SU-DHL-6 (cell line): ENCODE data around the gene ARV1.
"Not testable (repeated sequence)": the region's sequence is repeated elsewhere in the genome, so short reads cannot be mapped to it uniquely, and the experiment has no call there.

Experiments
- H2AFZ ChIP-seq: fragments of 200-600 bp; sonication (generic); 2 replicates; pipeline ENCODE4 v1.6.1; 2014; ENCODE audit warnings: low read depth, mild to moderate bottlenecking, moderate library complexity, mixed read lengths, antibody characterized with exemption, low read length; ENCODE audit not compliant: severe bottlenecking
- H3F3A ChIP-seq: fragments of 200-600 bp; shearing (Covaris generic); 2 replicates; pipeline ENCODE4 v1.6.0; 2016; ENCODE audit warnings: antibody characterized with exemption, mild to moderate bottlenecking; ENCODE audit not compliant: insufficient read depth
- H3K27ac ChIP-seq: fragments of 200-600 bp; sonication (generic); 2 replicates; pipeline ENCODE4 v1.5.1; 2016; ENCODE audit warnings: low read depth, mild to moderate bottlenecking, low read length, moderate library complexity, mixed read lengths
- H3K27me3 ChIP-seq: fragments of 200-600 bp; sonication (generic), shearing (Covaris generic); 2 replicates; pipeline ENCODE4 v1.6.0; 2014; ENCODE audit warnings: mild to moderate bottlenecking, low read length
- H3K36me3 ChIP-seq: fragments of 200-600 bp; sonication (generic); 2 replicates; pipeline ENCODE4 v1.6.1; 2014; ENCODE audit warnings: mild to moderate bottlenecking, low read length, mixed read lengths
- H3K4me2 ChIP-seq: fragments of 300-600, 200-600 bp; shearing (Covaris generic), sonication (generic); 2 replicates; pipeline ENCODE4 v1.6.0; 2014; ENCODE audit warnings: low read length, low read depth, mild to moderate bottlenecking; ENCODE audit not compliant: poor library complexity, severe bottlenecking
- H3K4me3 ChIP-seq: fragments of 200-600 bp; sonication (generic); 2 replicates; pipeline ENCODE4 v1.5.1; 2014; ENCODE audit warnings: antibody characterized with exemption, low read length, mild to moderate bottlenecking, mixed read lengths; ENCODE audit not compliant: insufficient read depth, poor library complexity, severe bottlenecking
- H3K79me2 ChIP-seq: fragments of 200-600 bp; sonication (generic); 2 replicates; pipeline ENCODE4 v1.6.1; 2014; ENCODE audit warnings: mild to moderate bottlenecking, low read length, moderate library complexity; ENCODE audit not compliant: insufficient read depth
- H3K9ac ChIP-seq: fragments of 200-600 bp; sonication (generic); 2 replicates; pipeline ENCODE4 v1.7.0; 2014; ENCODE audit warnings: mild to moderate bottlenecking, low read length
- H3K9me2 ChIP-seq: fragments of 200-600 bp; sonication (generic); replicated peaks from 2 replicates; pipeline ENCODE4 v1.6.1; 2014; ENCODE audit warnings: low read length; ENCODE audit not compliant: insufficient read depth
- H3K9me3 ChIP-seq: fragments of 200-600 bp; sonication (generic); 2 replicates; pipeline ENCODE4 v1.6.1; 2014; ENCODE audit warnings: low read length, mixed read lengths; ENCODE audit not compliant: insufficient read depth
- H4K20me1 ChIP-seq: fragments of 200-600 bp; sonication (generic); 2 replicates; pipeline ENCODE4 v1.6.1; 2014; ENCODE audit warnings: low read depth, mild to moderate bottlenecking, antibody characterized with exemption, low read length, moderate library complexity, mixed read lengths
- CTCF ChIP-seq: fragments of 200-600 bp; sonication (generic); IDR thresholded peaks from one replicate; pipeline ENCODE4 v1.5.1; 2017; ENCODE audit warnings: antibody characterized with exemption, mild to moderate bottlenecking, low read length, moderate library complexity; ENCODE audit not compliant: insufficient read depth, poor library complexity, severe bottlenecking
- EZH2phosphoT487 ChIP-seq: fragments of 200-600 bp; sonication (generic), shearing (Covaris generic); conservative IDR thresholded peaks from 2 replicates; pipeline ENCODE4 v1.6.1; 2018; ENCODE audit warnings: mild to moderate bottlenecking, antibody characterized with exemption, low read length, moderate library complexity, mixed read lengths

ARV1 gene

DNA sequence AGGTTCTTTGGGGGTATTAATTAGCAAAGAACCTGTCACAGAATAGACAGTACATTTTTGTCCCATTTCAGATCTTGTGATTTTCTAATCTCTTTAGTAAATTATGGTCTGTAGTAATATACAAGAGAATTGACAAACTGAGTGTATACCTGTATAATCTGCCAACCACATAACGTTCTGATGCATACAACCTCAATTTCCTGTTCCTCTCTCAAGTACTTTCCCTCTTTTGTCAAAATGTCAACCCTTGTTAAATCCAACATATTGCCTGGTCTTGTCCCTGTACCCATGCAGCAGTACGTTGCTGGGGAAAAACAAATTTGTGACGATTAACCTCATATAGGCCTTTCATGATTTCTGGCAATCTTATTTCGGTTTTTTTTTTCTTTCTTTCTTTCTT, 1.1 kb downstream of the ARV1 start:
- peak overlapping the region; percentile 81 for H3K9ac ChIP-seq
- H3K79me2 ChIP-seq = peaks cover 68% of the 10 kb centered on the region
- no peaks in the 10 kb centered on the region for H3K9me2 ChIP-seq
- no peaks in the 10 kb centered on the region for H3K9me3 ChIP-seq
- TF ChIP-seq EZH2phosphoT487 (no peak), CTCF (no peak)
- H3K27ac ChIP-seq = peak overlapping the region; percentile 68
- H3F3A ChIP-seq = no peaks in the 10 kb centered on the region; the same call in 1 of the 2 replicates
- H3K27me3 ChIP-seq = no peaks in the 10 kb centered on the region
- H3K36me3 ChIP-seq = no peaks in the 10 kb centered on the region
- H2AFZ ChIP-seq = no peak overlapping the region
- H3K4me3 ChIP-seq = peak overlapping the region; percentile 94
- H4K20me1 ChIP-seq = 0 out of 2 replicates have a peak, but pooled peaks cover 2% of the 10 kb centered on the region
- H3K4me2 ChIP-seq = peak overlapping the region; percentile 63

DNA sequence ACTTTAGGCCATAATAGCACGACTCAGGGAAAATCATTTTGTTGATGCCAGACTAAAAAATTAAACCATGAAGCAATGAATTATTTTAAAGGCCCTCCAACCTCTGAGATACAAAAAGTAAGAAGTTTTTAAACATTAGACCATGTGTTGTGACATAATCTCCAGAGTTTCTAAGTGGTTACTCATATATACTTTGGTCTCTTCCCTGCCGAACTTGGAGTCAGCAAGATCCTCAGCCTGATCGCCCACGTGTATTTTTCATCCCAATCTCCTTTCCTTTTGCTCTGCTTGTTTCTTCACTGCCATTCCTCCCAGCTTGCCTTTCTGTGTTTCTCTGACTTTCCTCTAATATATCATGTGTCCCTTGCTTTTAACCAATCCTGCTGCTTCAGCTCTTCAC, 3.8 kb downstream of the ARV1 start:
- Histone ChIP-seq H2AFZ (no peak overlapping the region), H3K79me2 (peaks cover 64% of the 10 kb centered on the region), H3K4me3 (no peak overlapping the region), H3K36me3 (no peaks in the 10 kb centered on the region; the same call in 1 of the 2 replicates), H3F3A (no peaks in the 10 kb centered on the region; the same call in 1 of the 2 replicates), H3K27me3 (no peaks in the 10 kb centered on the region), H4K20me1 (no peaks in the 10 kb centered on the region), H3K9ac (no peak overlapping the region), H3K4me2 (no peak overlapping the region), H3K27ac (no peak overlapping the region), H3K9me3 (no peaks in the 10 kb centered on the region), H3K9me2 (no peaks in the 10 kb centered on the region)
- no peak for TF ChIP-seq EZH2phosphoT487
- no peak for TF ChIP-seq CTCF

GRCh38 chr1:230983811-230984210, 4.9 kb downstream of the ARV1 start:
- no peaks in the 10 kb centered on the region for H3K27me3 ChIP-seq

DNA sequence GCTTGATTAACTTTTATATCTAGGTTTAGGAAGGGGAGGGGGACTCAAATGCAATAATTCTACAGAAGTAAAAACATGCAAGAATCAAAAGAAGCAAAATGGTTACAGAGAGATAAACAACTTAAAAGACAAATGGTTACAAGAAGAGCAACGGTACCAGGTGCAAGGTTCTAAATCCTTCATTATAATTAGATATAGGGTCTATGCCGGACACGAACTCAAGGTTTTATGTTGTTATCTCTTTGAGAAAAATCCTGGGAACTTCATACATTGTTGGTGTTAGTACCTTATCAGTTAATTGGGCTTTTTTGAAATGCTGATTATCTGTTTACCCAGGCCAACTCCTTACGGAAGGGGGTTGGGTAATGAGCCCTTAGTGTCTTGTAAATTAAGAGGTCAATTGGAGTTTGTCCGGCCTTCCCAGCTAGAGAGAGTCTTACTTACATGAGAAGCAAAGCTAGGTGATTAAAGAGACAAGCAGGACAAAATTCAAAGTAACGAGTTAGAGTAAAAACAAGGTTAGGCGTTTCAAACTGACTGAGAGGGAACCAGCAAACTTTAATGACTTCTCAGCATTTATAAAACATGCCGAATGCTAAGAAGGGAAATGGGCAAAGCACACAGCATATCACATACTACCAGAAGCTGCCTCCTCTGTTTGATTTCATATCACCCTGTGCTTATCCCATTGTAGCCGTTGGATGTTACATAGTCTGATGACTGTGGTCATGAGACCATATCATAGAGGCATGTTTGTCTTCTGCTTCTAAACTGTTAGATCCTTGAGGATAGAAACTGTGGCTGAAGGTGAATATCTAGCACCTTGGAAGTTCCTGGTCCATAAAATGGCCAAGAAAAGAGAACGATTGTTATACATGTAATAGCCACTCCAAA, 6.0 kb downstream of the ARV1 start:
- H3K4me3 ChIP-seq, H3F3A ChIP-seq, H2AFZ ChIP-seq, H3K9ac ChIP-seq, H4K20me1 ChIP-seq, H3K9me3 ChIP-seq, H3K9me2 ChIP-seq, H3K4me2 ChIP-seq, H3K27me3 ChIP-seq, H3K27ac ChIP-seq: not testable (repeated sequence)
- peaks cover 15% of the 10 kb centered on the region for H3K36me3 ChIP-seq
- H3K79me2 ChIP-seq = peaks cover 55% of the 10 kb centered on the region

More at GRCh38 chr1:230983811-230984210, 4.9 kb downstream of the ARV1 start:
- H2AFZ ChIP-seq = no peak overlapping the region
- H3K4me2 ChIP-seq = no peak overlapping the region
- H3K9ac ChIP-seq = no peak overlapping the region
- H3K4me3 ChIP-seq = no peak overlapping the region
- no peaks in the 10 kb centered on the region for H4K20me1 ChIP-seq
- H3F3A ChIP-seq = no peaks in the 10 kb centered on the region; the same call in 1 of the 2 replicates
- H3K79me2 ChIP-seq = peaks cover 63% of the 10 kb centered on the region
- H3K9me3 ChIP-seq = no peaks in the 10 kb centered on the region
- TF ChIP-seq CTCF (no peak), EZH2phosphoT487 (no peak)
- H3K27ac ChIP-seq = no peak overlapping the region
- no peaks in the 10 kb centered on the region for H3K9me2 ChIP-seq
- H3K36me3 ChIP-seq = peaks cover 10% of the 10 kb centered on the region
